ENCODE results near the gene ARHGEF6.

- TF ChIP-seq RAD21 (IDR thresholded peaks at IDR 0.05) (no peak), NR2F2 (IDR thresholded peaks at IDR 0.05) (no peak), RXRA (IDR thresholded peaks at IDR 0.05) (no peak), CTCF (IDR thresholded peaks at IDR 0.05; ENCODE audit: low read depth, low read length, missing input control) (no peak), HNF4A (conservative IDR thresholded peaks at IDR 0.05) (no peak), TAF1 (conservative IDR thresholded peaks at IDR 0.05) (no peak), SP1 (IDR thresholded peaks at IDR 0.05) (no peak), MAX (IDR thresholded peaks at IDR 0.05) (no peak), REST (IDR thresholded peaks at IDR 0.05) (no peak), YY1 (IDR thresholded peaks at IDR 0.05) (no peak), FOXA1 (IDR thresholded peaks at IDR 0.05) (no peak)
These were observed 149.9 kb downstream of the ARHGEF6 start for GRCh38 chrX:136630881-136631280.

Data from liver (tissue), 3 donors.